GDM1 (cell line): ENCODE results near the gene SLC29A2.

Experiments used
- DNase-seq: peaks from one replicate; lab custom pipeline; 2025; lab: John Stamatoyannopoulos, UW

Gene SLC29A2, protein sequence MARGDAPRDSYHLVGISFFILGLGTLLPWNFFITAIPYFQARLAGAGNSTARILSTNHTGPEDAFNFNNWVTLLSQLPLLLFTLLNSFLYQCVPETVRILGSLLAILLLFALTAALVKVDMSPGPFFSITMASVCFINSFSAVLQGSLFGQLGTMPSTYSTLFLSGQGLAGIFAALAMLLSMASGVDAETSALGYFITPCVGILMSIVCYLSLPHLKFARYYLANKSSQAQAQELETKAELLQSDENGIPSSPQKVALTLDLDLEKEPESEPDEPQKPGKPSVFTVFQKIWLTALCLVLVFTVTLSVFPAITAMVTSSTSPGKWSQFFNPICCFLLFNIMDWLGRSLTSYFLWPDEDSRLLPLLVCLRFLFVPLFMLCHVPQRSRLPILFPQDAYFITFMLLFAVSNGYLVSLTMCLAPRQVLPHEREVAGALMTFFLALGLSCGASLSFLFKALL

GRCh38 chr11:66371627-66372415 lies at the start of gene SLC29A2:
Gene SLC29A2 (minus strand): TSS chr11:66371760. CDS start chr11:66371591, 169 bp downstream.
- DNase-seq, result no peak

DNA sequence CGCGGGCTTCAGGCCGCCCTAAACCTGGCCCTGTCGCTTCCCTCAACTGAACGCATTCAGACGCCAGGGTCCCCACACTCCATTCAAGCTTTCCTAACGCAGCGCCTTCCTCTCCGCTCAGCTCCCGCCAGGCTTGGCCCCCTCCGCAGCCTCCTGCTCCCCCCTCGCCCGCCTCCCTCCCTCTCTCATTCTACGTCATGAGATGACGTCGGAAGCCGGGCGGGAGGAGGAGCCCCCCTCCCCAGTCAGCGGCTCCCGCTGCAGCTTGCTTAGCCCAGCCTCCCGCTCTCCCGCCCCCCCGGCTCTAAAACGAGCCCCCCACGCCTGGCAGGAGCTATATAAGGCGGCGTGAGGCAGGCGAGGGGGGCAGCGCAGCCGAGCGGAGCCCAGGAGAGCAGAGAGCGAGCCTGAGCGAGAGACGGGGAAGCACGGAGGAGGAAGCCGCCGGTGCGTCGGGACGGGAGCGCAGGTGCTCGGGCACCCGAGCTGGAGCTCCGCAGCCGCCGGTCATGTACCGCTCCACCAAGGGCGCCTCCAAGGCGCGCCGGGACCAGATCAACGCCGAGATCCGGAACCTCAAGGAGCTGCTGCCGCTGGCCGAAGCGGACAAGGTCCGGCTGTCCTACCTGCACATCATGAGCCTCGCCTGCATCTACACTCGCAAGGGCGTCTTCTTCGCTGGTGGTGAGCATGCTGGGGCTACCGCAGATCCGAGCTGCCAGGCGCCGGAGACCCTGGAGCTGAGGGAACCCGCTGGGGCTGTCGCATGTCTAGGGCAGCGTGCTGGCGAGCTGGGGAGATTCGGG lies 49.3 kb upstream of the SLC29A2 start, which contains the start of gene NPAS4:
Gene NPAS4, plus strand, starts transcription at position 365 of the 806 bp plus-strand sequence. Its CDS starts 145 bp downstream, at position 510.
- DNase-seq, result no peak

DNA sequence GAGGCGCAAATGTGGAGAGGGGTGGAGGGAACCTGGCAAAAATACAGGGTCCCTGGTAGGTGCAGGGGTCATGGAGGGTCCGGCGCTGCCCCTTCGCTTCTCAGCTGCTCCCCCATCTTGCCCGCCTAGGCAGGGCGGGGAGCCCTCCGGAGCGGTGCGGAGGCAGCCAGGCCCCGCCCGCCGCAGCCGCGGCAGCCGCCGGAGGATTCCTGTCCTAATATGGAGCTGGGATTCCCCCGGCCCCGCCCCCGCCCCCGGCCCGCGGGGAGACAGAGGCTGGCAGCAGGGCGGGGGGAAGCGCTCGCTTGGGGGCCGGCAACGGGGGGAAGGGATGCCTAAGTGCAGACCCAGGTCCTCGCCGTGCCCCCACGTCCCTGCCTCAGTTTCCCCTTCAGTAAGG lies 48.3 kb upstream of the SLC29A2 start:
- DNase-seq, result no peak

- no peak for DNase-seq
Observed at GRCh38 chr11:66418986-66419308, 47.4 kb upstream of the SLC29A2 start.

- peak; percentile 55 for DNase-seq
Observed at GRCh38 chr11:66418168-66418985, 46.8 kb upstream of the SLC29A2 start.

DNA sequence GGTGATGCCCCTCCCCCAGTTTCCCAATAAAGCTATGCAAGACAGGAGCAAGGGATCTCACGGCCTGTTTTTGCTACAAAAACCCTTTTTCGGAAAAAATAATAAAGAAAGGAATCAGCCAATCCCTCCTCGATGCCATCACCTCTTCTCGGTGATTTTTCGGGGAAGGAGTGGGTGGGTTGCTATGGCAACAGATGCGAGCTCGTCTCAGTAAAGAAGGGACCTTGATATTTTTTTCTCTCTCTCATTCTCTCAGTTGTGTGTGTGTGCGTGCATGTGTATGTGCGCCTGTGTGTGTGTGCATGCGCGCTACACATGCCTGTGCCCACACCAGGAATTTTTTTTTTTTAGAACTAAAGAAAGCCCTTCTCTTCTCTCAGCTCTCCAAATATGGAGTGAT lies 45.4 kb upstream of the SLC29A2 start:
- no peak for DNase-seq

- no peak for DNase-seq
Observed at GRCh38 chr11:66415423-66415822, 43.9 kb upstream of the SLC29A2 start.

DNA sequence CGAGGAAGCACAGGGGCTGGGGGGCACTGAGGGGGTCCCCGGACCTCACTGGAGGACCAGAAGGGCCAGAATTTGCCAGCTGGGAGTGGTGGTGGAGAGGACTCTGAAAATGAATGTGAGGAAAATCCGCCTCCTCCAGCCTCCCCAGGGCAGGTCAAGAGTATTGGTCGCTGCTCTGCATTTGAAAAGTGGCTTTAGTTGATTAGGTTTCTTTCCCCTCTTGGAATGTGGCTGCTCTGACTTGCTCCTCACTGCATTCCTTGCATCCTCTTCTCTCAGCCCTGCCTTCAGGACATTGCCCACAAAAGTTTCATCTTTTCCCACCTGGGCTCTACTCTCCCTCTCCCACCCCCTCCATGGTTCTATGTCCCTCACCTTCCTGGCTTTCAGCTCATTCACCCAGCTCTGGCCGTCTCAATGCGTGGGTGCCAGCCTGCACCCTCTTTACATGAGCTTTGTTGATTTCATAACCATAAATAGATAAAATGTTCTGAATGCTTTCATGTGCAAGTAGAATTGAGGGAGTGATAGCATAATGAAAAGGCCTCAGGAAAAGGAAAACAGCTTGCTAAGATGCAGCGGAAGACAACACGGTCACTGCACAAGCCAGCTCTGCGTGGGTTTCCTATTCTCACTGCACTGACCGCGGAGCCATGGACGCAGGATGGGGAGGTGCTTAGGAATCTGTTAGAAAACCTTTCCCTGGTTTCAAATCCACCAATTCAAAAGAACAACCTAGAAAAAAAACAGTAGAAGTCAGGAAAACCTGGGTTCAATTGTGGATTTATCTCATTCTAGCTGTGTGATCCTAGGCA lies 42.8 kb upstream of the SLC29A2 start:
- DNase-seq, result no peak

DNA sequence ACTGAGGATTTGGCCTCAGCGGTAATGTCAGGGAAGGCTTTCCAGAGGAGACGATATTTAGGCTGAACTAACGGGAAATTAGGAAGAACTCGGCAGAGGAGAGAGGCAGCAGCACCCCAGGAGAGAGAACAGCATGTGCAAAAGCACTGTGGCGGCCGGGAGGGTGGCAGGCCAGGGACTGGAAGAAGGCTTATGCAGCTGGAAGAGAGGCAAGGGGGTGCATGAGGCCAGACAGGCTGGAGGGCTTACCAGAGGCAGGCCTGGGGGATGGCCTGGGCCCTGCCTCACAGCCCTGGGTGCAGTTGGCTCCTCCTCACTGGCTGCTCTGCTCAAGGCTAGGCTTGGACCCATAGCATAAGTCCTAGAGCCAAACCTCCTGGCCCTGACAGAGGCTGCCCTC lies 41.6 kb upstream of the SLC29A2 start:
- DNase-seq, result no peak

GRCh38 chr11:66412110-66412509 lies 40.5 kb upstream of the SLC29A2 start:
- no peak for DNase-seq

- DNase-seq, result no peak
Observed at GRCh38 chr11:66411323-66411722, 39.8 kb upstream of the SLC29A2 start.

DNA sequence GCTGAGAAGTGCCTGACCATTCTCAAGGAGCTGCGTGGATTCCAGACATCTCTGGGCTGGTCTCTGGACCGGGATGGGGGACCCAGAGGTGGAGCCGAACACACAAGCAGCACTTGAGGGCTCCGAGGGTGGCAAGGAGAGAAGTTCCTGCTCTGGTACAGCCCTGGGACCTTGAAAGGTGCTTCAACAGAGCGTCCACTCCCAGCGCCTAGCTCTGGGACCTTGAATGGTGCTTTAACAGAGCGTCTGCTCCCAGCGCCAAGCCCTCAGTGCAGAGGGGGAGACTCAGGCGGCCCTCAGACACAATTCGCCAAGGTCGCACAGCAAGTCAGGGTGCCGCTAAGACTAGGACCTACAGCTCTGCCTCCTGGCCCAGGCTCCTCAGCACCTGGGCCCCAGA lies 38.6 kb upstream of the SLC29A2 start:
- DNase-seq, result no peak

DNA sequence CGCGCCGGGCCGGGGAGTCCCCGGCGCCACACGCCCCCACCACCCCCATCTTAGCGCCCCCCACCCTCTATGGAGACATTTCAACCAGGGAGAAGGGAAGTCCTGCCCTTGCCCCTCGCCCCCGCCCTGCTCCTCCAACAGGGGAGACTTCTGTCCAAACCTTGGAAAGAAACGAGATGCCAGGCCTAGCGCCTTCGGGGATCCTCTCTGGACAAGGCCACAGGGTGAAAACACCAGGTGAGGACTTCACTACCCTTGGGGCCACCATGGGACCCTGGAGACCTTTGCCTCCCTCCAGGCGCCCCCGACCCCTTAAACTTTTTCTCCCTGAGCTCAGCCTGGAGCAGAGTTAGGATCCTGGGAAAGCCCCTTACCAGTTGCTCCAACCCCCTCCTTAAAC lies 37.7 kb upstream of the SLC29A2 start:
- DNase-seq, result no peak

GRCh38 chr11:66408488-66409214 lies 37.1 kb upstream of the SLC29A2 start:
- peak; percentile 63 for DNase-seq

- no peak for DNase-seq
Observed at GRCh38 chr11:66407651-66408050, 36.1 kb upstream of the SLC29A2 start.

DNA sequence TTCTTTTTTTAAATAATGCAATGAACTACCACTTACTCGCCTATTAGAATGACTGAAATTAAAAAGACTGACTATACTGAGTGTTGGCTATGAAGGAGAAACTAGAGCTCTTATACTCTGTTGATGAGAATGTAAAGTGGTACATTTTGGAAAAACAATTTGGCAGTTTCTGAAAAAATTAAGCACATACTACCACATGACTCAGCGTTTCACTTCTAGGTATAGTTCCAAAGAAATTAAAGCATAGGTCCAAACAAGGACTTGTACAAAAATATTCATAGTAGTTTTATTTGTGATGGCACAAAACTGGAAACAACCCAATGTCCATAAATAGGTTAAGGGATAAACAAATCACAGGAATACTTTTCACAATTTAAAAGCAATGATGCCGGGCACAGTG lies 22.4 kb upstream of the SLC29A2 start:
- DNase-seq, result no peak

DNA sequence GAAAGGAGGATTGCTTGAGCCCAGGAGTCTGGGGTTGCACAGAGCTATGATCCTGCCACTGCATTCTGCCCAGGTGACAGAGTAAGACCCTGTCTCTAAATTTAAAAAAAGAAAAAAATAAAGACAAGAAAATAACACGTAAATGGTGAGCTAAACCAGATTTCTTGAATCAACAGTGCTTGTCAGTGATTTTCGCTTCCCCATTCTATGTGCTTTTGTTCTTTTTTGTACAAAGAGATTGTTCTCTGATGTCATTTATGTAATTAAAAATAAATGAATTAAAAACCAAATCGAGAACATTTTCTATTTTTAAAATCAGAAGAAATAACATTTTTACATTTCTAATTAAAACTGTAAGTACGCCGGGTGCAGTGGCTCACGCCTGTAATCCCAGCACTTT lies 19.8 kb upstream of the SLC29A2 start:
- DNase-seq, result no peak

DNA sequence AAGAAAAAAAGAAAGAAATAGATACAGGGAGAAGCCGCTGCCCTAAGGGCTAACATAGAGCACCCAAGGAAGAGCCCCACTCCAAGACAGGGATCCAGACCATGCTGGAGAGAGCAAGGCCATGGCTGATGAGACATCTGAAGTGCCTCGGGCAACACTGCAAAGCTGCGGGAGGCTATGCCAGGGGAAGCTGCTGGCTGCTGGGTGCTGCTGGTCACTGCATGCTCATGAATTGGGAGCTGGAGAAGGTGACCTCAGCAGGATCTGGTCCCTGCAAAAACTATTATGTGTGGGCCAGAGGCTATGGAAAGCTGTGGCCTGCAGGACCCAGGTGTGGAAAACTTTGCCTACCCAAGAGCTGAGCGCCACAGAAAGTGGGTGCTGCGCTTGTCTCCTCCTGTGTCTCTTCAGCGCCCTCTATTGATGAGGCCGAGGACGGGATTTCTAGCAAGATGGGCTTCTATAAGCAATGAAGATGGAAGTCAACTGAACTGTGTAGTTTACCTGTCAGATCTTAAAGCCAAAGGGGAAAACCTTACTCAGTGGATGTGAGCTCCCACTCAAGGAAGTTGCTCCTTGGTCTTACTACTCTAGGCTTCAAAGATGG lies 17.3 kb upstream of the SLC29A2 start:
- peak; percentile 46 for DNase-seq
